Ishikawa (cell line): ENCODE data around the gene DEDD2.

Source experiments
- CEBPB ChIP-seq: IDR thresholded peaks from 2 replicates; pipeline ENCODE4 v1.6.1; 2012
- CREB1 ChIP-seq: IDR thresholded peaks from 2 replicates; pipeline ENCODE4 v1.6.1; 2012; ENCODE audit warnings: low read depth
- EGR1 ChIP-seq: IDR thresholded peaks from 2 replicates; pipeline ENCODE4 v1.6.1; 2012
- EP300 ChIP-seq: IDR thresholded peaks from 2 replicates; pipeline ENCODE4 v1.6.1; 2012; ENCODE audit warnings: borderline replicate concordance
- FOXM1 ChIP-seq: IDR thresholded peaks from 2 replicates; pipeline ENCODE4 v1.6.1; 2012; ENCODE audit warnings: low read depth, borderline replicate concordance
- NFIC ChIP-seq: IDR thresholded peaks from 2 replicates; pipeline ENCODE4 v1.6.1; 2012
- RAD21 ChIP-seq: IDR thresholded peaks from 2 replicates; pipeline ENCODE4 v1.6.1; 2012; ENCODE audit warnings: low read depth
- TAF1 ChIP-seq: IDR thresholded peaks from 2 replicates; pipeline ENCODE4 v1.6.1; 2012; ENCODE audit warnings: low read depth, mild to moderate bottlenecking
- TCF12 ChIP-seq: IDR thresholded peaks from 2 replicates; pipeline ENCODE4 v1.6.1; 2012; ENCODE audit warnings: low read depth
- TEAD4 ChIP-seq: IDR thresholded peaks from 2 replicates; pipeline ENCODE4 v1.6.1; 2012
- ZBTB7A ChIP-seq: IDR thresholded peaks from 2 replicates; pipeline ENCODE4 v1.6.1; 2012; ENCODE audit warnings: low read depth
- TF ChIP-seq, protein P1 (sequence below): IDR thresholded peaks from 2 replicates; pipeline ENCODE4 v1.6.1; 2012
- TF ChIP-seq, protein P2 (sequence below): IDR thresholded peaks from 2 replicates; pipeline ENCODE4 v1.6.1; 2012; ENCODE audit warnings: low read depth, mild to moderate bottlenecking
- TF ChIP-seq, protein P3 (sequence below): IDR thresholded peaks from 2 replicates; pipeline ENCODE4 v1.6.1; 2012

Gene DEDD2

DNA sequence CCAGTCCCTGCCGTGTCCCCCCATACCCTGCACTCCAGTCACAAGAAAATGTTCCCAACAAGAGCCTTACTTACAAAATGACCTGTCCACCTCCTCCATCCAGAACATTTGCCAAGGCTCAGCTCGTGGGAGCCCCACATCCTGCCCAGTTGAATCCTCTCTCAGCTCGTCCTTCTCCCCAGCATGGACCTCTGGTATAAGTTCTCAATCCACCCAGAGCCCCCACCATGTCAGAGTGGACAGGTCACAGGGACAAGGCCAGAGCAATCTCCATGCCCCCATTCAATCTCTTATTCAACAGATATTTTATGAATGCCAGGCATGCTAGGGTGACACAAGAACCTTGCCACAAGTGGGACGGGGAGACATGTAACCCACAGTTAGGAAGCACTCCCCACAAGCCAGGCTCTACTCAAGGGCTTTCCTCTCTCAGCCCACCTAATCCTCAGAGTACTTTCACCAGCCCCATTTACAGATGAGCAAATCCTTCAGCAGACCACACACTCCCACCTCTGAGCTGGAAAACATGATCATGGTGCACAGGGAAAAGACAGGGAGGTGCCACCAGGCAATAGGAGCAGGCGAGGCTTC is 15.1 kb downstream of the DEDD2 start:
- TF ChIP-seq EP300 (no peak), CREB1 (no peak), TAF1 (no peak), TEAD4 (no peak), CEBPB (no peak), EGR1 (no peak), RAD21 (no peak), FOXM1 (no peak)
- TF ChIP-seq, protein P1, sequence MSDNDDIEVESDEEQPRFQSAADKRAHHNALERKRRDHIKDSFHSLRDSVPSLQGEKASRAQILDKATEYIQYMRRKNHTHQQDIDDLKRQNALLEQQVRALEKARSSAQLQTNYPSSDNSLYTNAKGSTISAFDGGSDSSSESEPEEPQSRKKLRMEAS = no peak
- TF ChIP-seq, protein P2, sequence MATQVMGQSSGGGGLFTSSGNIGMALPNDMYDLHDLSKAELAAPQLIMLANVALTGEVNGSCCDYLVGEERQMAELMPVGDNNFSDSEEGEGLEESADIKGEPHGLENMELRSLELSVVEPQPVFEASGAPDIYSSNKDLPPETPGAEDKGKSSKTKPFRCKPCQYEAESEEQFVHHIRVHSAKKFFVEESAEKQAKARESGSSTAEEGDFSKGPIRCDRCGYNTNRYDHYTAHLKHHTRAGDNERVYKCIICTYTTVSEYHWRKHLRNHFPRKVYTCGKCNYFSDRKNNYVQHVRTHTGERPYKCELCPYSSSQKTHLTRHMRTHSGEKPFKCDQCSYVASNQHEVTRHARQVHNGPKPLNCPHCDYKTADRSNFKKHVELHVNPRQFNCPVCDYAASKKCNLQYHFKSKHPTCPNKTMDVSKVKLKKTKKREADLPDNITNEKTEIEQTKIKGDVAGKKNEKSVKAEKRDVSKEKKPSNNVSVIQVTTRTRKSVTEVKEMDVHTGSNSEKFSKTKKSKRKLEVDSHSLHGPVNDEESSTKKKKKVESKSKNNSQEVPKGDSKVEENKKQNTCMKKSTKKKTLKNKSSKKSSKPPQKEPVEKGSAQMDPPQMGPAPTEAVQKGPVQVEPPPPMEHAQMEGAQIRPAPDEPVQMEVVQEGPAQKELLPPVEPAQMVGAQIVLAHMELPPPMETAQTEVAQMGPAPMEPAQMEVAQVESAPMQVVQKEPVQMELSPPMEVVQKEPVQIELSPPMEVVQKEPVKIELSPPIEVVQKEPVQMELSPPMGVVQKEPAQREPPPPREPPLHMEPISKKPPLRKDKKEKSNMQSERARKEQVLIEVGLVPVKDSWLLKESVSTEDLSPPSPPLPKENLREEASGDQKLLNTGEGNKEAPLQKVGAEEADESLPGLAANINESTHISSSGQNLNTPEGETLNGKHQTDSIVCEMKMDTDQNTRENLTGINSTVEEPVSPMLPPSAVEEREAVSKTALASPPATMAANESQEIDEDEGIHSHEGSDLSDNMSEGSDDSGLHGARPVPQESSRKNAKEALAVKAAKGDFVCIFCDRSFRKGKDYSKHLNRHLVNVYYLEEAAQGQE = no peak

- TF ChIP-seq, protein P2 = no peak
Observed at GRCh38 chr19:42201489-42202289, 15.8 kb downstream of the DEDD2 start.

DNA sequence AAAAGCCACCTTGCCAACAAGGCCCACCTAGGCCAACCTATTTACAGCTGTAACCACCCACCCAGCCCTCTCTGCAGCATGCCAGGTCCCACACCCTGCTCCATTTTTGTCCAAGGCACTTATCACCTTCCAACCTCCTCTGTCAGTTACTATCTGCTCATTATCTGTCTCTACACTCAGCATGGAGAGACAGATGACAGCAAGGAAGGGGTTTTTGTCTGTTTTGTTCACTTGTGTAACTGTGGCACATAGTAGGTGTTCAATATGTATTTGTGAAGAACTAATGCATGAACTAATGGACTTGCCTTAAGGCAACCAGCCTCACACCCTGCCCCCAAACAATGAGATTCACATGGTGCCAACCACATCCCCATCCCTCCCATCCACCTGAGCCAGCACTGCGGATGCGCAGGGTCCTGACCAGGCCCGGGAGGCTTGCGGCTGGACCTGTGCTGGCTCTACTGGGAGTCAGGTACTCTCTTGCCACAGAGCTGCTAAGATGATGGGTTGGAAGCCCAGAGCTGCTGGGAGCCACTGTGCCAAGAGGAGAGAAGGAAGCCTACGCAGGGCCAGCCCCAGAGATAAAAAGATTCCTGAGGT is 17.3 kb downstream of the DEDD2 start:
- TF ChIP-seq, protein P1 = no peak
- TF ChIP-seq RAD21 (no peak), EP300 (no peak), FOXM1 (no peak), TCF12 (no peak), ZBTB7A (no peak), TEAD4 (no peak), TAF1 (no peak), CEBPB (no peak), EGR1 (no peak)
- TF ChIP-seq, protein P2 = no peak

DNA sequence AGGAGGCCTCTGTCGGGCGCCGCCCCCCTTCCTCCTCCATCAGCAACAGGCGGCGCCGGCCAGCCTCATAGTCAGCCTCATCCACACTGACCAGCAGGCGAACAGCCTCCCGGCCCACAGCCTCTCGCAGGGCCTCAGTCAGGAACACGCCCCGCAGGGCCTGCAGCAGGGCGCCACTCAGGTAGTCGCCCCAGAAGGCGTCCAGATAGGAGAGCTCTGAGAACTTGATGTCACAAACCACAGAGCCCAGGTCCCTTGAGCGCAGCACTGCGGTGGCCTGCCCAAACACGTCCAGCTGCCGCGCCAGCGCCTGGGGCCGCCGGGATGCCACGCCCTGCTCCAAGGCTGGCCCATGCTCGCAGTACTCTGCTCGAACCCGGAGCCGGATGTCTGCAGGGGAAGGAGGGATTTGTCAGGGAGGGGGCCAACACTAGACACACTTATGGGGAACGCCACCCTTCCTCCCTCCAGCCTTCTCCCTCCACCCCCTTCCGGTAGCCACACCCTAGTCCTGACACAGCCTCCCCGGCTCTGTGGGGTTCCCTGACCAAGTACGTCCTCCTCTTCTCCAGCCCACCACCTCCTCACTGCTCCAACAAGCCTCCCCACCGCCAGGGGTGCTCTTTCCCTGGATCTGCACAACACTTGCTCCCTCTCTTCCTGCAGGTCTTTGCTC is 17.9 kb downstream of the DEDD2 start:
- no peak for TF ChIP-seq EGR1
- TF ChIP-seq TEAD4 = no peak
- TF ChIP-seq, protein P2 = no peak
- no peak for TF ChIP-seq EP300
- no peak for TF ChIP-seq NFIC
- TF ChIP-seq FOXM1 = no peak
- TF ChIP-seq, protein P3, sequence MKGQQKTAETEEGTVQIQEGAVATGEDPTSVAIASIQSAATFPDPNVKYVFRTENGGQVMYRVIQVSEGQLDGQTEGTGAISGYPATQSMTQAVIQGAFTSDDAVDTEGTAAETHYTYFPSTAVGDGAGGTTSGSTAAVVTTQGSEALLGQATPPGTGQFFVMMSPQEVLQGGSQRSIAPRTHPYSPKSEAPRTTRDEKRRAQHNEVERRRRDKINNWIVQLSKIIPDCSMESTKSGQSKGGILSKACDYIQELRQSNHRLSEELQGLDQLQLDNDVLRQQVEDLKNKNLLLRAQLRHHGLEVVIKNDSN = no peak
- no peak for TF ChIP-seq TCF12
- no peak for TF ChIP-seq CEBPB
- TF ChIP-seq TAF1 = no peak
